ENCODE data around the gene TDRD7.

TDRD7 gene

DNA sequence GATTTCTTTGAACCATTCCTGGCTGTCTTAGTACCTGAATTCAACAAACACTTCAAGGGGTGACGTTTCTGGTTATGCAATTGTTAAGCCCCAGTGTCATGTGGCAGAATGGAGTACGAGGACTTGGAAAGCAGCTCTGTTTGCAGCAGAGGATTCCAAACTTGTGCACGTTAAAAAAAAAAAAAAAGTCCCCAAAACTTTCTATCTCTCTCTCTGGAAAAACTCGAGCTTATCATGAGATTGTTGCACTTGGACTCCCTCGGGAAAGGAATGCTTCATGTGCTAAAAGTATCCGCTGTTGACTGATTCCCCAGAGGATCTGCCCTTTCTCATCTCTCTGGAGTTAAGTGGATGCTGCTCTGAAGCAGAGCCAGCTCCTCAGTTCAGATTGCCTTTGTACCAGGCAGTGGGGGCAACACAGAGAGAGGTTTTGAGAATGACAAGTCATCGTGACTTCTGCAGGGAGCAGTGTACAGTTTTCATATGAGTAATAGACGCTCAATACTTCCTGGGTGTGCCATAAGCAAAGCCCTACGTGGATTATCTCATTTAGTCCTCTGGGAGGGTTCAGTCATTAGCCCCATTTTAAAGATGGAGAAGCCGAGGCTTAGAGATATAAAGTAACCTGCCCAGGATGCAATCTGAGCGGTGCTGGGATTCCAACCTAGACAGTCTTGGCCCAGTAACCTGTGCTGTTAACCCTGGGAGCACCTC lies 117.6 kb downstream of the TDRD7 start:
- no peak for DNase-seq

DNA sequence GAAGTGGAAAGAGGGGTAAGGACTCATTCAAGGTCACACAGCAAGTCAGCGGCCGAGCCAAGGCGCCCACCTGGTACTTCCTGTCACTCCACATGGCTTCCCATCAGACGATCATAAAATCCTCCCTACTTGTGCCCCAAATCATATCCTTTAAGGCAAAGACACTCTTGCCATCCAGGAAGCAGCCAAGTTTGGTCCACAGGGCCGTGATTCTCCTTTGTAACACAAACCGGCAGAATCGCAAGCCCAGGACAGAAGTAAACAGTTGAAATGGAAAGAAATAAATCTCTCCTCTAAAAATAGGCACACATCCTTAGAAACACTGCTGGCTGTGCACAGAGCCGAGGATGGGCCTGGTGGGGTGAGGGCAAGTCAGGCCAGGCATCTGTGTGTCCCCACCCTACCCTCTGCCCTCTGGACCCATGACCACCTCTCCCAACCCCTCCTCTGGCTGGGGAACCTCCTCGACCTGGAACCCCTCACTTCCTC lies 120.0 kb downstream of the TDRD7 start:
- no peak for DNase-seq

DNA sequence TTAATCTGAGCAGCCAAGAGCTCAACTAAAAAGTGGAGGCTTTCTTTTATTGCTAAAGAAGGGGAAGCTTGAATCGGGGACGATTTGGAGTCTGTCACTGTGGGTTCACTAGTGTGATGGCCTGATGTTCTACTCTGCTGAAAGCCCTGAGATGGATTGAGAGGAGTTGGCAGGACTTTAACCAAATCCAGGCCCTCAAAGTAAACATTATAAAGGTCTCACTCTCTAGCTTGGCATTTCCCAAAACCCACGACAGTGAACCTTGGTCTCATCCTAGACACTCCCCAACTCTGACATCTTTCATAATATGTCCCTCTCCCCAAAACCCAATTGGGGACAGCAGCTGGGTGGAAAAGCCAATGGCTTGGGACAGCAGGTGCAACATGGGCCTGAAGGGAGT lies 122.3 kb downstream of the TDRD7 start:
- DNase-seq: no peak

DNA sequence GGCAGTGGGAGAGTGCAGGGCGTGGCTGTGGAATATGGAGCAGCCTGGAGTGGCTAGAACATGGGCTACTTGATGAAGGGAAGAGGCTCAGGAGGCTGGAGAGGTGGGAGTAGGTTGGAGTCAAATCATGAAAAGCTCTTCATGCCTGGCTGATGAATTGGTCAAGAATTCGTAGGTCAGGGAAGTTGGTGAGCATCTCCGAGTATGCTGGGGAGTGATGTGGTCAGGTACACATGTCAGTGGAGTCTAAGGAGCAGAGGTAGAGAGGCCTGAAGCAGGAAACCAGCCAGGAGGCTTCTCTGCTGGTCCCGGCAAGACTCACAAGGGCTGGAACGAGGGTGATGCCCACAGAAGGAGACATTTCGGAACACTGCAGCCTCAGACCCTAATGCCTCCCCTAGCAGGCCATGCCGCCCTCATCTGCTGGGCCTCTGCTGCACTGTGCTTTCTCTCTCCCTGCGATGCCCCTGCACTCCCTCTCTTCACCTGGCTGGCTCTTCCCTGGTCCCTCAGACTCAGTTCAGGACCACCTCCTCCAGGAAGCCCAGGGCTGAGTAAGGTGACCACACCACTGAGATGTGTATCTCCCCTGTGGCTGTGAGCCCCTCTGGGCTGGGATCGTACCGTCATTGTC lies 123.2 kb downstream of the TDRD7 start:
- DNase-seq: no peak

DNA sequence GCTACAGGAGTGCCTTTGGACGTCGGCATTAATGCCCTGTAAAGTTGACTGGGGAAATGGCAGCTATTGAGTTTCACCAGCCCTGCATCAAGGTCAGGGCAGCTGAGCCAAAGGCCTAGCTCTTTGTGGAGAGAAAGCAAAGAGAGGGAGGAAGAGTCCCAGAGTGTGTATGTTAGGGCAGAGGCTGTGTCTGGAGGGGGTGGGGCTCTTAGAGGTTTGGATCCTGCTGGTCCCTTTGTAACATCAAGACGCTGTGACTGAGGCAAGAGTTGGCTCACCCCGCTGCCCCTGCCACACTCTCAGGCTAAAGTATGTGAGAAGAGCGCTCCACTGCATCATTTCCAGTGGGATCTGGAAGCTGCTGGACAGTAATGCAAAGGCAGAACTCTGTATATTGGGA lies 123.9 kb downstream of the TDRD7 start:
- no peak for DNase-seq

DNA sequence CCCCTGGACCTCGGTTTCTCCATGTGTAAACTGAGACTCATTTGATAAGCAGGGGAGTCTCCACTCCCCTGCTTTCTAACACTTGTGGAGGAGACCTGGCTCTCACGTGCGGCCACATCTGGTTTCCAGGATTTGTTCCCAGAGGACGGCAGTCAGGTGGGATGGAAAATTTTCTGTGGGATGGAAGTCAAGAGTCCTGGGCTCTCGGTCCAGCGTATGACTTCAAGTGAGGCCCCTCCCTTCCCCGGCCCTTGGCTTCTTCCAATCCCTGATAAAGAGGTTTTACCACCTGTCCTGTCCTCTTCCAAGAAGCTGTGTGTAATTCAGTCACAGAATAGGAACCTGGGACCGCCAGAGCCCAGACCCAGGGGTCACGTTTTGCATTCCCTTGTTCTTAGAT lies 124.6 kb downstream of the TDRD7 start:
- no peak for DNase-seq

DNA sequence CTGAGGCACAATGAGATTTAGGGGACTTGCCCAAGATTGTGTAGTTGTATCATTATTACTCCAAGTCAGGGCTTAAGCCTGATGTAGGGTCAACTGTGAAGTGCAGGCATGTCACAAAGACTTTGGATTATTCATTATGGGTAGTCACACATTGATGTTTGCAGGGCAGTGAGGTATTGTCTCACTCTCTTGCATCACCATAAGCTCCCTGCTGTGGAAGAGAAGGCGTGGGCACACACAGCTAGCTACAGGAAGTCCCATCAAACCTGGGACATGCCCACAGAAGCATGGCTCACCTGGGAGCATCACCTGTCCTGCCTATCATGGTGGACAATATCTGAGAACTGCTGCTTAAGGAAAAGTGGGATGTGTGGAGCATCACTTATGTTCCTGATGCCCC lies 131.7 kb downstream of the TDRD7 start:
- no peak for DNase-seq

DNA sequence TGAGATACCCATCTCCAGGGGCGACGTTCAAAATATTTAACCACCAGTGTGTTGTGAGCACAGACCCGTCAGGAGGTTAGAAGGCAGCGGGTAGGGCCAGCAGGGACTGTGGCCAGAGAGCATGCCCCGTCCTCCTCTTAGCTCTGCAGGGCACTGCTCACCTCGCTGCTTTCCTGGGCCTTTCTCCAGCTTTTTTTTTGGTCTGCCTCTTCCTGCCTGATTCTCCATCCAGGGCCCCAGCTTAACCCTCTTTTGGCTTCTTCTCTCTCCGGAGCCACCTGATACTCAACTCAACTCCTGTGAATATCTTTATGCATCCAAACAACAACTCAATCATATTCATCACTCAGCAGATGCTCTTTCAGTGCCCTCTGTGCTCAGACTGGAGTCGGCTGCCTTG lies 133.6 kb downstream of the TDRD7 start:
- DNase-seq: no peak
